Amygdala (tissue), 56 donors: Measurements from ENCODE around the gene TGFB1I1.
"Not testable (repeated sequence)": the region's sequence is repeated elsewhere in the genome, so short reads cannot be mapped to it uniquely, and the experiment has no call there.

Source experiments
- DNase-seq, 56 donors: peaks; one replicate each; lab custom pipeline; 2025; lab: John Stamatoyannopoulos, UW

TGFB1I1 gene

GRCh38 chr16:31485571-31485970 is 13.6 kb downstream of the TGFB1I1 start:
- no peak for DNase-seq

DNA sequence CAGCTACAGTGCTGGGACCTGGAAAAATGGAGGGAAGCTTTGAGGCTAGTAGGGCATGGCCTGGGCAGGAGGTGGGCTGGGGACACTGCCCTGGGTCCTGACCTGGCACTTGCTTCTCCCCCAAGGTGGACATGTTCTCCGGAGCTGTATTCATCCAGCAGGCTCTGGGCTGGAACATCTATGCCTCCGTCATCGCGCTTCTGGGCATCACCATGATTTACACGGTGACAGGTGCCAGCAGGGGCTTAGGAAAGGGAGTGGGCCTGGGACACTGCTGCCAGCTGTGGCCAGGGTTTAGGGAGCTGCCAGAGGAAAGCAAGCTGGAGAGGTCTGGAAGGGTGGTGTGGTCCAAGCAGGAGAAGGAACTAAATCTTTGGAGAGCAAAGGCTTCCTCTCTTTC is 14.1 kb downstream of the TGFB1I1 start:
- no peak for DNase-seq

DNA sequence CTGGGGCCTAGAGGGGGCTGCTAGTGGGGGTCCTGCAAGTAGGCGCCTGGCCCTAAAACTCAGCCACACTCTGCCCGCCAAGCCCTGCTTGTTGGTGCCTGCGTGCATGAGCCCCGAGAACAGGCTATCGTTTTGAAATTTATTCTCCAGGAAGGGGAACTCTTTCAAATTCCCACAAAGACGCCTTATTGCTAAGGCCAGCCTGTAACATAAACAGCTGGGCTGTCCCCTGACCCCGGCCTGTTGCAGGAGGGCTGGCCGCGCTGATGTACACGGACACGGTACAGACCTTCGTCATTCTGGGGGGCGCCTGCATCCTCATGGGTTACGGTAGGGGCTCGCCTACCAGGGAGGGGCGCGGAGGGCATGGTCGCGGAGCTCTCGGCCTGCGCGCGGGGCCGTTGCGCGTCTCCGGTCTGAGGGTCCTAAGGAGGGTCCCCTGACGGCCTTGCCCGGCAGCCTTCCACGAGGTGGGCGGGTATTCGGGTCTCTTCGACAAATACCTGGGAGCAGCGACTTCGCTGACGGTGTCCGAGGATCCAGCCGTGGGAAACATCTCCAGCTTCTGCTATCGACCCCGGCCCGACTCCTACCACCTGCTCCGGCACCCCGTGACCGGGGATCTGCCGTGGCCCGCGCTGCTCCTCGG is 15.2 kb downstream of the TGFB1I1 start:
- no peak for DNase-seq

DNA sequence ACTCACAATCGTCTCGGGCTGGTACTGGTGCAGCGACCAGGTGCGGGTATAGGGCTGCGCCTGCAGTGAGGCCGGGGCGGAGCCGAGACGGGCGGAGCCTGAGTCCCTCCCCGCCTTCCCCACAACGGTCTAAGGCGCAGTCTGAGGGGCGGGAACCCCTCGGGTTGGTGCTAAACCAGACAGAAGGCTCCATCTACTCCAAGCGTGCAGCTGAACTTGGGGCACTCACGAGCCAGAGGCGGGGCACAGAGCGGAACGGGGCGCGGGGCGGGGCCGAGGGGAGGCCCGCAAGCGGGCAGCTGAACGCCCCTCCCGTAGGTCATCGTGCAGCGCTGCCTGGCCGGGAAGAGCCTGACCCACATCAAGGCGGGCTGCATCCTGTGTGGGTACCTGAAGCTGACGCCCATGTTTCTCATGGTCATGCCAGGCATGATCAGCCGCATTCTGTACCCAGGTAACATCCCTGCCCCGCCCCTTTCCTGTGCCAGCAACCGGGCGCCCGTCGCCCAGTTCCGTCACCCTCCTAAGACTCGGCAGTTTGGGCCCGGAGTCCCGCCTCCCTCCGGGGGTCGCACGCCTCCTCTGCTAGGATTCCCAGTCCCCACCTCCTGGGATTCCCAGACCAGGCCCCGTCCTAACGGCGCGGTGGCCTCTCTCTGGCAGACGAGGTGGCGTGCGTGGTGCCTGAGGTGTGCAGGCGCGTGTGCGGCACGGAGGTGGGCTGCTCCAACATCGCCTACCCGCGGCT is 15.9 kb downstream of the TGFB1I1 start:
- DNase-seq: peak in 8 of 56 donors; percentile 9 to 69 (median 29)

GRCh38 chr16:31488468-31489297 is 16.7 kb downstream of the TGFB1I1 start:
- DNase-seq: no peak

DNA sequence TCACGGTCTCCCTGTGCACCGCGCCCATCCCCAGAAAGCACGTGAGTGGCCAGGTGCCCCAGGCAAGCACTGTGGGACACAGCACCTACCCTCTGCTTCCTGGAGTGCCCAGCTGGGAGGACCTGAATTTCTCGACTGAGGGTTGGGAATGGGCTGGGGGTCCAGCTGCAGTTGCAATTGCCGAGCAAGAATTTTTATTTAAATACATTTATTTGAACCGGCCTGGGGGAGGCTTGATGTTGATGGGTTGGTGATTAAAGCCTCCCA is 17.3 kb downstream of the TGFB1I1 start:
- no peak for DNase-seq

DNA sequence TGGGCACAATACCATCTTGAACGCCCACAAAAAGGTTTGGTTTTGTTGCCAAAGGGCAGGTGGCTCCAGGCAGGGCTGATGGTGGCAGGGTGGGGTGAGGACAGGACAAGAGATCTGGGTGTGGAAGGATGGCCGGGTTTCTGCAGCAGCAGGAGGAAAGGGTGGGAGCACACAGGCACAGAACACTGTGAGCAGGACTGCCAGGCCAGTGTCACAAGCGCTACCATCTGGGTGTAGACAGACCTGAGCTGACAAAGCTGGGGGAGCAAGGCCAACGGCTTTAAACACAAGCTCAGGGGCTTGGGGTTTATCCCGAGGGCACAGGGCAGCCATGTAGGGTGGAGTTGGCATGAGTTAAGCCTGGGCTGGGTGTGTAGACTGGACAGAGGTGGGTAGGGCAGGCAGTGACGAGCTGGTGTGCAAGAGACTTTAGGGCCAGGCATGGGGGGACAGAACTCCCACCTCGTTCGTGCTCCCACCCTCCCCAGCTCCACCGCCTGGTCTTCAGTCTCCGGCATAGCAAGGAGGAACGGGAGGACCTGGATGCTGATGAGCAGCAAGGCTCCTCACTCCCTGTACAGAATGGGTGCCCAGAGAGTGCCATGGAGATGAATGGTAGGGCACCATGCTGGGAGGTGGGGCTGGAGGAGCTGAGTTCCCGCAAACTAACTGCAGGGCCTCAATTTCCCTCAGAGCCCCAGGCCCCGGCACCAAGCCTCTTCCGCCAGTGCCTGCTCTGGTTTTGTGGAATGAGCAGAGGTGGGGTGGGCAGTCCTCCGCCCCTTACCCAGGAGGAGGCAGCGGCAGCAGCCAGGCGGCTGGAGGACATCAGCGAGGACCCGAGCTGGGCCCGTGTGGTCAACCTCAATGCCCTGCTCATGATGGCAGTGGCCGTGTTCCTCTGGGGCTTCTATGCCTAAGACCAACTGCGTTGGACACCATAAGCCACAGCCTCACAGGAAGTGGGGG is 17.9 kb downstream of the TGFB1I1 start:
- DNase-seq: no peak

DNA sequence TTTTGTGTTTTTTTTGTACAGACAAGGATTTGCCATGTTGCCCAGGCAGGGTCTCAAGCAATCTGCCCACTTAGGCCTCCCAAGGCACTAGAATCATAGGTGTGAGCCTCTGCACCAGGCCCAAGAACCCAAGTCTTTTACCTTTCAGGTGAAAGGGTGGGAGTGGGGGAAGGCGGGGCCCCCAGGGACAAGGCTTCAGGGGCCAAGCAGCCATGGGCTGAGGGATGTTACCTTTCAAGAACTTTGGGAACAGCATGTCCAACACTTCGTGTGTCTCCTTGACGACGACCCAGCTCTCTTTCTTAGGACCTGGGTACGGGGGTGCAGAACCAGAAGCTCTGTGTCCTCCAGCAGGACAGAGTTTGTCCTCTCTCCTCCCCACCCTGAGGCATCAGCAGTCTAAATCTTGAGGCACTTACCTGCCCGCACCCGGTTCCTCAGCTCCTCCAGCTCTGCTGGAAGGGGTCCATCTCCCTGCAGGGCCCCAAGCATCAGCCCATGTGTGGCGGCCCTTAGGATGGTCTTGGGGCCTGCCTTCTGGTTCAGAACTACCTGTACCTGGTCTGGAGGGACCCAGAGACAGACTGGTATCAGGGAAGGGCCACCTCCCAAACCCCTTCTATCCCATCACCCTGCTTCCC is 19.9 kb downstream of the TGFB1I1 start:
- no peak for DNase-seq

GRCh38 chr16:31493506-31494125 is 21.7 kb downstream of the TGFB1I1 start:
- no peak for DNase-seq

GRCh38 chr16:31496670-31497069 is 24.7 kb downstream of the TGFB1I1 start:
- no peak for DNase-seq

GRCh38 chr16:31498493-31498892 is 26.5 kb downstream of the TGFB1I1 start:
- DNase-seq: no peak

GRCh38 chr16:31499928-31500327 is 28.0 kb downstream of the TGFB1I1 start:
- no peak for DNase-seq

DNA sequence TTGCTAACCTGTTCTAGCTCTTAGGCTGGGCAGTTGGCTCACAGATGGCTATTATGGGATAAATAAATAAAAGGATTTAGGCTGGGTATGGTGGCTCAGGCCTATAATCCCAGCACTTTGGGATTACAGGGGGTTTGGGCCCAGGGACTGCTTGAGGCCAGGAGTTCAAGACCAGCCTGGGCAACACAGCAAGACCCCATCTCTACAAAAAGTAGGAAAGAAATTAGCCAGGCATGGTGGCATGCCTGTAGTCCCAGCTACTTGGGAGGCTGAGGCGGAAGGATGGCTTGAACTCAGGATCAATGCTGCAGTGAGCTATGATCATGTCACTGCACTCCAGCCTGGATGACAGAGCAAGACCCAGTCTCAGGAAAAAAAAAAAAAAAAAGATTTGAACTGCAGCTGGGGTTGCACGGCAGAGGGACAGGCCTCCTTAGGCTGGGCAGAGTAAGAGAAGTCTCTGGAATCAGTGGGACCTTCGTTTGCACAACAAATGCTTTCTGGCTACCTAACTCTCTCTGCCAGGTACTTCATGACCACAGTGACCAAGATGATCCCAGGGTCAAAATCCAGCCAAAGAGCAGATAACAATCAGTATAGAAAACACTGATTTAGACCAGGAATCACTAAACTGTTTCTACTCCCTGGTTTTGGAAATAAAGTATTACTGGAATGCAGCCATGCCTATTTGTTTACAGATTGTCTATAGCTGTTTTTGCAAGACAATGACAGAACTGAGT is 29.4 kb downstream of the TGFB1I1 start:
- no peak for DNase-seq

DNA sequence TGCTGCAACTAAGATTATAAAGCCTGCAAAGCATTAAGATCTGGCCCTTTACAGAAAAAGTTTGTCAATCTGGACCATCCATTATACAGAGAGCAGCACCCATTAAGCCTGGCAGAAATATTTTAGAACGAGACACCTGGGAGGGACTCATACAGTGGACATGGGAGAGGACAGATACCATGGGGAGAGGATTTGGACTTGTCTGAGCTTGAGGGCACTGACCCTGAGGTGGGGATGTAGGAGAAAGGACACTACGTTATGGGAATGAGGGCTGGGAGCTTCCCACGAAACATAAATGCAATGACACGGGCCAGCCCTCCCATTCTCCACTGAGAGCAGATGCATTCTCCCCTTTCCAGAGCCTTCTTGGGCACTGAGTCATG is 30.0 kb downstream of the TGFB1I1 start:
- DNase-seq: no peak

- DNase-seq: no peak
Measured at GRCh38 chr16:31502981-31503380, 31.0 kb downstream of the TGFB1I1 start.

- not testable (repeated sequence) for DNase-seq
Measured at GRCh38 chr16:31503555-31503954, 31.6 kb downstream of the TGFB1I1 start.

DNA sequence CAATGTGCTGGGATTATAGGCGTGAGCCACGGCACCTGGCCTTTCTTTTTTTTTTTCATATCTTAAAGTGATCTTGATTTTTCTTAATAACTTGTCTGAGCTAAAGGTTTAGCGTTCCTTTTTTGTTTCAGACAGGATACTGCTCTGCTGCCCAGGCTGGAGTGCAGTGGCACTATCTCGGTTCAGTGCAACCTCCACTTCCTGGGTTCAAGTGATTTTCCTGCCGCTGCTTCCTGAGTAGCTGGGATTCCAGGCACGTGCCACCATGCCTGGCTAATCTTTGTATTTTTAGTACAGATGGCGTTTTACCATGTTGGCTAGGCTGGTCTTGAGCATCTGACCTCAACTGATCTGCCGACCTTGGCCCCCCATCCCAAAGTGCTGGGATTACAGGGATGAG is 32.2 kb downstream of the TGFB1I1 start:
- DNase-seq: no peak

DNA sequence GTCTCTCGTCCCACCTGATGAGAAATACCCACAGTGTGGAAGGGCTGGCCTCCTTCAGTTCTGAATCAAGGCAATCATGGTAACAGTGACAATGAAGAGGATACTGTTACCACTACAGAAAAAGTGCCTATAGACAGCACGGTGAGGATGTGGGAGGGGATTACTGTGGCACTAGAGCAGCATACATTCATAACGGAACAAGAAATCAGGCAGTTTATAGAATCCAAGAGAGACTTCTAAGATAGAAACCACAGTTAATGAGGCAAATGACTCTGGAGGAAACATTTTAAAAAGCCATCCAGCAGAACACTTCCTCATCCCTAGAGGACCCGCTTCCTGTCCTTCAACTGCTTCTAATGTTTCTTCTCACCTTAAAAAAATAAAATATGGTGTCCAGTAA is 33.5 kb downstream of the TGFB1I1 start:
- DNase-seq: no peak

DNA sequence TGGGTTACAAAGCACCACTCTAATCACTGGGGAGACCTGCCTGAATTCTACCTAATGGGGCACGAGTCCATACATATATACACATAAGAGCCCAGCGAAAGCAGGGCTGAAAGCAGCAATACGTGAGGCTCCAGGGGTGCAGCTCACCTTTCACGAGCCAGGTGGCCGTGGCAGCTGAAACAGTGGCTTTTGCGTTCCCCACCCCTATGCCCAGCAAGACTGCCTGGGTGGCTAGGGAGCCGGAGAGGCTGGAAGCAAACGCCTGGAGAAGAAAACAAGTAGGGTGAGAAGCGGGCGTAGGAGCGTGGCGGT is 35.6 kb downstream of the TGFB1I1 start:
- DNase-seq: peak in 1 of 56 donors; percentile 39
